Measurements from ENCODE around the gene SETD2. TPM values are rescaled to one million over a fixed set of nuclear protein-coding genes. Genes with fewer than 3 reads are reported as not detected.
"Not testable (repeated sequence)": the region's sequence is repeated elsewhere in the genome, so short reads cannot be mapped to it uniquely, and the experiment has no call there.

Gene SETD2
- total RNA-seq (10 to 100 TPM; 55.4 to 96.2 (median 84.3) TPM), polyA plus RNA-seq (10 to 100 TPM in 1 of 3 donors, 1 to 10 TPM in 2; 9.3 to 10.7 (median 10.0) TPM)
- long read RNA-seq, donor 1, partial matches to known transcripts = 0 of 8 reads
- long read RNA-seq, donor 1, other reads (novel, unspliced or antisense) = 8 of 8 reads
- long read RNA-seq, donor 2, partial matches to known transcripts = 0 of 5 reads
- long read RNA-seq, donor 2, other reads (novel, unspliced or antisense) = 5 of 5 reads
- long read RNA-seq, donor 3, partial matches to known transcripts = 0 of 5 reads
- long read RNA-seq, donor 3, other reads (novel, unspliced or antisense) = 5 of 5 reads
- long read RNA-seq, donor 4 = 0 reads
- long read RNA-seq, donor 5, partial matches to known transcripts = 0 of 13 reads
- long read RNA-seq, donor 5, other reads (novel, unspliced or antisense) = 13 of 13 reads
- long read RNA-seq, donor 6 = 0 reads
- long read RNA-seq, donor 7, partial matches to known transcripts = 0 of 10 reads
- long read RNA-seq, donor 7, other reads (novel, unspliced or antisense) = 10 of 10 reads
- long read RNA-seq, donor 8, partial matches to known transcripts = 10 of 10 reads
- long read RNA-seq, donor 8, other reads (novel, unspliced or antisense) = 0 of 10 reads
- long read RNA-seq, donor 9, partial matches to known transcripts = 0 of 7 reads
- long read RNA-seq, donor 9, other reads (novel, unspliced or antisense) = 7 of 7 reads
- long read RNA-seq, donor 10, full-length matches to known transcripts = 1 of 1 reads
- long read RNA-seq, donor 10, partial matches to known transcripts = 0 of 1 reads
- long read RNA-seq, donor 10, other reads (novel, unspliced or antisense) = 0 of 1 reads

- H3K9me3 ChIP-seq = no peaks in the 10 kb centered on the region
- 0 to 1% (median 1%) methylated on average over 47 to 83 of the region's 95 CpGs for WGBS, 5 donors
- no peaks in the 10 kb centered on the region for H3K36me3 ChIP-seq
- H3K27ac ChIP-seq = peak within 1 kb of the TSS; percentile 92 to 99 (median 96)
- H3K4me1 ChIP-seq = peaks cover 47 to 57% (median 52%) of the 10 kb centered on the region in 4 donors
- H3K27me3 ChIP-seq = no peaks in the 10 kb centered on the region
- DNase-seq = peak; percentile 95 to 98
- peak within 1 kb of the TSS; percentile 77 to 95 (median 87) for H3K4me3 ChIP-seq
- intact Hi-C loops (cut with DNase I; ENCODE audit: low total_unique reads) = no loop called here
- peak in 1 of 3 donors; percentile 85 for TF ChIP-seq POLR2AphosphoS5 (IDR thresholded peaks at IDR 0.05)
- TF ChIP-seq CTCF (IDR thresholded peaks at IDR 0.05) = peak in 5 of 7 experiments; percentile 21 to 45 (median 27)
- TF ChIP-seq POLR2A (IDR thresholded peaks at IDR 0.05) = no peak
- TF ChIP-seq EP300 (IDR thresholded peaks at IDR 0.05) = no peak
These were observed at the start of gene SETD2 for GRCh38 chr3:47164007-47164881. TSS of gene SETD2 (minus strand) at chr3:47164113. CDS start at chr3:47163924, 189 bp downstream.

- WGBS, 5 donors = 89 to 96% (median 94%) methylated on average over 3 of the region's 3 CpGs
- intact Hi-C loops (cut with DNase I; ENCODE audit: low total_unique reads) = no loop called here
- no peak for DNase-seq
These were observed 47.0 kb upstream of the SETD2 start for GRCh38 chr3:47210863-47211405.

GRCh38 chr3:47206022-47206421, 42.1 kb upstream of the SETD2 start:
- H3K27me3 ChIP-seq; H3K4me3 ChIP-seq; DNase-seq; H3K4me1 ChIP-seq; H3K27ac ChIP-seq; H3K36me3 ChIP-seq; H3K9me3 ChIP-seq; intact Hi-C loops (cut with DNase I; ENCODE audit: low total_unique reads): not testable (repeated sequence)
- WGBS, 5 donors = 92 to 95% (median 93%) methylated on average over 5 of the region's 5 CpGs

More at GRCh38 chr3:47210863-47211405, 47.0 kb upstream of the SETD2 start:
- no peaks in the 10 kb centered on the region for H3K27me3 ChIP-seq
- no peaks in the 10 kb centered on the region for H3K9me3 ChIP-seq
- no peaks in the 10 kb centered on the region for H3K36me3 ChIP-seq
- H3K4me1 ChIP-seq = no peaks in the 10 kb centered on the region
- H3K27ac ChIP-seq = no peak overlapping the region
- no peak overlapping the region for H3K4me3 ChIP-seq
- TF ChIP-seq POLR2AphosphoS5 (IDR thresholded peaks at IDR 0.05) = no peak
- TF ChIP-seq CTCF (IDR thresholded peaks at IDR 0.05) = no peak
- TF ChIP-seq POLR2A (IDR thresholded peaks at IDR 0.05) = no peak
- TF ChIP-seq EP300 (IDR thresholded peaks at IDR 0.05) = no peak

- Histone ChIP-seq H3K4me3 (no peak overlapping the region), H3K27me3 (no peaks in the 10 kb centered on the region), H3K36me3 (no peaks in the 10 kb centered on the region), H3K27ac (no peak overlapping the region), H3K9me3 (no peaks in the 10 kb centered on the region), H3K4me1 (no peaks in the 10 kb centered on the region)
- no peak for DNase-seq
- intact Hi-C loops (cut with DNase I; ENCODE audit: low total_unique reads) = no loop called here
- no peak for TF ChIP-seq POLR2AphosphoS5 (IDR thresholded peaks at IDR 0.05)
- no peak for TF ChIP-seq POLR2A (IDR thresholded peaks at IDR 0.05)
- TF ChIP-seq EP300 (IDR thresholded peaks at IDR 0.05) = no peak
- no peak for TF ChIP-seq CTCF (IDR thresholded peaks at IDR 0.05)
These were observed 41.0 kb upstream of the SETD2 start for GRCh38 chr3:47204875-47205274.

Data from stomach (tissue), 19 donors.